Activated CD8-positive, alpha-beta T cell treated with anti-CD3 and anti-CD28 coated beads for 36 hours (primary cell): ENCODE data around the gene ENTREP1. TPM values are rescaled to one million over a fixed set of nuclear protein-coding genes. Genes with fewer than 3 reads are reported as not detected.

Experiments
- ATAC-seq: fragments of 200-7000 bp; cut with Tn5 transposase; one replicate; pipeline ENCODE4 v1.10.0; 2021; ENCODE audit warnings: mild to moderate bottlenecking, moderate library complexity
- CTCF ChIA-PET: fragments of 350-600 bp; sonication (Branson Sonifier 250); formaldehyde crosslinking; loops from one replicate; lab custom pipeline; 2021; ENCODE audit warnings: antibody characterized with exemption; lab: Charles Lee
- POLR2A ChIA-PET: fragments of 350-600 bp; sonication (Branson Sonifier 250); formaldehyde crosslinking; loops from one replicate; lab custom pipeline; 2021; ENCODE audit warnings: antibody characterized with exemption; lab: Charles Lee
- DNase-seq: peaks from one replicate; pipeline ENCODE4 v3.0.0-alpha.2; 2020
- H3K27ac Mint-ChIP-seq: one replicate; pipeline ENCODE4 v1.8.0; 2021; ENCODE audit warnings: mild to moderate bottlenecking, mixed read lengths
- H3K27me3 Mint-ChIP-seq: one replicate; pipeline ENCODE4 v1.8.0; 2021; ENCODE audit warnings: mixed read lengths
- H3K36me3 Mint-ChIP-seq: one replicate; pipeline ENCODE4 v1.8.0; 2021; ENCODE audit warnings: low read depth, mixed read lengths
- H3K4me1 Mint-ChIP-seq: one replicate; pipeline ENCODE4 v1.8.0; 2021; ENCODE audit warnings: low read depth, mixed read lengths
- H3K4me3 Mint-ChIP-seq: one replicate; pipeline ENCODE4 v1.8.0; 2021; ENCODE audit warnings: mild to moderate bottlenecking, moderate library complexity, mixed read lengths
- H3K9me3 Mint-ChIP-seq: one replicate; pipeline ENCODE4 v1.8.0; 2021; ENCODE audit warnings: mixed read lengths
- intact Hi-C: fragments of 100-400 bp; cut with micrococcal nuclease; formaldehyde crosslinking; loops from one replicate; pipeline ENCODE4 v1.10.0; 2022
- total RNA-seq, 2 experiments: library from RNA; stranded (reverse); gene quantifications; one replicate each; pipeline ENCODE4 v1.2.3, GENCODE V29; 2021
- TF ChIP-seq, protein P1 (sequence below): fragments of 200-600 bp; IDR thresholded peaks from one replicate; pipeline ENCODE4 v1.8.0; 2022; ENCODE audit warnings: antibody characterized with exemption, mild to moderate bottlenecking

Gene ENTREP1
- total RNA-seq, 2 experiments from 2014 or later = not detected

DNA sequence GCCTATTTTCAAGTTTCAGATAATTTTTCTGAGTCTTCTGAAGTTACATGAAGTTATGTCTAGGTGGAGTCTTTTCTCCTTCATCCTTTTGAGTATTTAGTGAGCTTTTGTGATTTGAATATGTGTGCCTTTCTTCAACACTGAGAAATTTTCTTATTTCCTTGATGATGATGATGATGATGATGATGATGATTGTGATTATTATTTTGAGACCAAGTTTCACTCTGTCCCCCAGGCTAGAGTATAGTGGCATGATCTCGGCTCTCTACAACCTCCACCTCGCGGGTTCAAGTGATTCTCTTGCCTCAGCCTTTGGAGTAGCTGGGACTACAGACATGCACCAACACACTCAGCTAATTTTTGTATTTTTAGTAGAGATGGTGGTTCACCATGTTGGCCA is 26.2 kb downstream of the ENTREP1 start:
- no peak for DNase-seq
- intact Hi-C loops = no loop called here
- Mint-ChIP-seq H3K36me3 (no peaks in the 10 kb centered on the region), H3K4me3 (no peak overlapping the region), H3K4me1 (no peaks in the 10 kb centered on the region), H3K9me3 (no peaks in the 10 kb centered on the region), H3K27ac (no peak overlapping the region), H3K27me3 (peaks cover 4% of the 10 kb centered on the region)
- ChIA-PET CTCF (no interaction called here), POLR2A (no interaction called here)
- no peak for ATAC-seq
- TF ChIP-seq, protein P1, sequence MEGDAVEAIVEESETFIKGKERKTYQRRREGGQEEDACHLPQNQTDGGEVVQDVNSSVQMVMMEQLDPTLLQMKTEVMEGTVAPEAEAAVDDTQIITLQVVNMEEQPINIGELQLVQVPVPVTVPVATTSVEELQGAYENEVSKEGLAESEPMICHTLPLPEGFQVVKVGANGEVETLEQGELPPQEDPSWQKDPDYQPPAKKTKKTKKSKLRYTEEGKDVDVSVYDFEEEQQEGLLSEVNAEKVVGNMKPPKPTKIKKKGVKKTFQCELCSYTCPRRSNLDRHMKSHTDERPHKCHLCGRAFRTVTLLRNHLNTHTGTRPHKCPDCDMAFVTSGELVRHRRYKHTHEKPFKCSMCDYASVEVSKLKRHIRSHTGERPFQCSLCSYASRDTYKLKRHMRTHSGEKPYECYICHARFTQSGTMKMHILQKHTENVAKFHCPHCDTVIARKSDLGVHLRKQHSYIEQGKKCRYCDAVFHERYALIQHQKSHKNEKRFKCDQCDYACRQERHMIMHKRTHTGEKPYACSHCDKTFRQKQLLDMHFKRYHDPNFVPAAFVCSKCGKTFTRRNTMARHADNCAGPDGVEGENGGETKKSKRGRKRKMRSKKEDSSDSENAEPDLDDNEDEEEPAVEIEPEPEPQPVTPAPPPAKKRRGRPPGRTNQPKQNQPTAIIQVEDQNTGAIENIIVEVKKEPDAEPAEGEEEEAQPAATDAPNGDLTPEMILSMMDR = no peak

DNA sequence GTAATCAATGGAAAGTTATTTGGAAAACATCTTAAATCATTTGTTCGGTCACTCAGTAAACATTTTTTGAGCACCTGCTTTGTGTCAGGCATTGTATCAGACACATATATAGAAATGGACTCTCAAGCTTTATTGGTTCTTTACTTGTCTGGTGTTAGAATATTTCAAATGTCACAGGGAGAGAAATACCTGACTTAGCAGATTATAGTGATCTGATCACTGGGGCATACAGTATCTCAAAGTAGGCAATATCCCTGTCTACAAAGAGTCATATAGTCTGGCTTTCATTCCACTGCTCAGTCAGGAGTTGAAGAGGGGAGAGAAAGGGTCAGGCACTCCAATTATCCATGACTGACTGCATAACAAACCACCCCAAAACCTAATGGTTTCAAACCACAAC is 30.2 kb downstream of the ENTREP1 start:
- ChIA-PET CTCF (no interaction called here), POLR2A (no interaction called here)
- ATAC-seq (no peak), DNase-seq (no peak)
- intact Hi-C loops = no loop called here
- H3K4me3 Mint-ChIP-seq = no peak overlapping the region
- H3K9me3 Mint-ChIP-seq = no peaks in the 10 kb centered on the region
- no peak overlapping the region for H3K27ac Mint-ChIP-seq
- no peaks in the 10 kb centered on the region for H3K4me1 Mint-ChIP-seq
- H3K36me3 Mint-ChIP-seq = no peaks in the 10 kb centered on the region
- TF ChIP-seq, protein P1 = no peak
- H3K27me3 Mint-ChIP-seq = peaks cover 4% of the 10 kb centered on the region

DNA sequence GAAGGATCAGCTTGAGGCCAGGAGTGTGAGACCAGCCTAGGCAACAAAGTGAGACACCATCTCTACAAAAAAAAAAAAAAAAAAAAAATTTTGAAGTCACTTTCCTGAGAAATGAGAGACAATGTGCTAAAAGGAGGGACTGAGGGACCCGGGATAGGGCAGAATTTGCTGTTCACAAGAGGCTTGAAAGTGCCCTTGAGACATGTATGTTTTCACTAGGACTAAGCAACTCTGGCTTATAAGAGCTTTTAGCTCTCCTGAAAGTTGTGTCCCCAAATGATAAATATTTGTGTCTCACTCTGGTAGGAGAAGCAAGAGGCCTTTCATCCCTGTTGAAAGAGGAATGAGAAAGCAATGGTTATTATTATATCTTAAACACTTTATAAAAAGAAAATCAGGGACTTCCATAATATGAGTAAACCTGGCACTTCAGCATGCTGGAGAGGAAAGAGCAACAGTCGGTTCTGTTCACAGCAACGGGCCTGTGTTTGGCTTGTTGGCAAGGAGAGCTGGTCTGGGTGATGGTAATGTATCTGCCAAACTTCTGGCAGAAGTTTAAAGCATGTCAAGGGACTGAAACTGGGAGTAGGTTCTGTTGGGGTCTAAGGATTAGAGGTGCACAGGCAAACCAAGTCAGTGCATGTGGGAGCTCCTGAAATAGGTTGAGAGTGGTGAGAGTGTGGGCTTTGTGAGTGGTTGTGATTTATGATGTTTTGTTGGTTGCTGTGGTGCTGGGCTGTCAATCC is 32.2 kb downstream of the ENTREP1 start:
- TF ChIP-seq, protein P1 = no peak
- Mint-ChIP-seq H3K4me1 (no peaks in the 10 kb centered on the region), H3K27ac (no peak overlapping the region)

DNA sequence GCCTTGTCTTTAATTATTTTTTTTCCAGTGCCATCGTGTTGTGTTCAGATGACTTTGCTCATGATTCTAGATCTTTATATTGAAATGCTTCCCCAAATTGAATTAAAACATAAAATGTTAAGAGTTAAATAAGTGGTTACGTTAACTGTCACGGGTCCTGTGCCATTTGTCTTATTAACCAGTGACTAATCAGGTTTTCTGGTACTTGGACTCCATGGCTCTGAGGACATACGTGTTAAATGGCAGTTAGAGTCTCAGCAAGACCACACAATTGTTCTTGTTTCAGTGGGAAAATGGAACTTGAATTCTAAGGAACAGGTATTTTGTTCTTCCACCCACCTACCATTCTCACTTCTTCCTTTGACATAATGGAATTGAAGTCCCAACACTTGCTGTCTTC is 32.8 kb downstream of the ENTREP1 start:
- ATAC-seq (no peak), DNase-seq (no peak)
- no peak overlapping the region for H3K27ac Mint-ChIP-seq
- H3K27me3 Mint-ChIP-seq = peaks cover 7% of the 10 kb centered on the region
- H3K4me3 Mint-ChIP-seq = no peak overlapping the region
- ChIA-PET CTCF (no interaction called here), POLR2A (no interaction called here)
- H3K9me3 Mint-ChIP-seq = no peaks in the 10 kb centered on the region
- no peaks in the 10 kb centered on the region for H3K36me3 Mint-ChIP-seq
- H3K4me1 Mint-ChIP-seq = no peaks in the 10 kb centered on the region
- TF ChIP-seq, protein P1 = no peak
- intact Hi-C loops = no loop called here

More for the DNA sequence above, 32.2 kb downstream of the ENTREP1 start:
- Mint-ChIP-seq H3K27me3 (peaks cover 7% of the 10 kb centered on the region), H3K36me3 (no peaks in the 10 kb centered on the region), H3K4me3 (no peak overlapping the region), H3K9me3 (no peaks in the 10 kb centered on the region)
- intact Hi-C loops = no loop called here
- DNase-seq (no peak), ATAC-seq (no peak)
- ChIA-PET POLR2A (no interaction called here), CTCF (interaction anchor here (0.6 kb wide), 1 partner anchor 35 kb away, joined by 3 read pairs; no protein-coding TSS in a partner anchor)

DNA sequence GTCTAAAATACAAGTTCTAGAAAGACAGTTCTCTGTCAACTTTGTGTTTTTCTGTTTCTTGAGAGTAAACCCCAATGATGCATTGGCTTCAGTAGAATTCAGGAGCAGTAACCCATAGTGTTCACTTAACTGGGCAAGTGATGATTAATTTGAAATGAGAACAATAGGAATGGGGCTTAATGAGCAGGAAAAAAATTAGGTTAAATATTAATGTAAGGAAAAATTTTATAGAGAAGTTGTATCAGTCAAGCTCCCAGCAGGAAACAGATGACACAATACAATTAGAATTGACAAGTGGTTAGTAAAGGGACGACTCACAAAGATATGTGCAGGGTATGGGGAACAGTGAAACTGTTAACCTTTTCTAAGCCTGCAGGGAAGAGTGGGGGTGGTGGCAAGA is 38.2 kb downstream of the ENTREP1 start:
- Mint-ChIP-seq H3K4me3 (no peak overlapping the region), H3K9me3 (no peaks in the 10 kb centered on the region), H3K27ac (no peak overlapping the region), H3K4me1 (no peaks in the 10 kb centered on the region), H3K36me3 (no peaks in the 10 kb centered on the region), H3K27me3 (peaks cover 9% of the 10 kb centered on the region)
- intact Hi-C loops = no loop called here
- ChIA-PET CTCF (no interaction called here), POLR2A (interaction anchor here (0.8 kb wide), 1 partner anchor 42 kb away, joined by 3 read pairs; no protein-coding TSS in a partner anchor)
- ATAC-seq (no peak), DNase-seq (no peak)
- TF ChIP-seq, protein P1 = no peak
